ENCODE results near the gene ZNF730.
"Not testable (repeated sequence)": the region's sequence is repeated elsewhere in the genome, so short reads cannot be mapped to it uniquely, and the experiment has no call there.

Gene ZNF730

DNA sequence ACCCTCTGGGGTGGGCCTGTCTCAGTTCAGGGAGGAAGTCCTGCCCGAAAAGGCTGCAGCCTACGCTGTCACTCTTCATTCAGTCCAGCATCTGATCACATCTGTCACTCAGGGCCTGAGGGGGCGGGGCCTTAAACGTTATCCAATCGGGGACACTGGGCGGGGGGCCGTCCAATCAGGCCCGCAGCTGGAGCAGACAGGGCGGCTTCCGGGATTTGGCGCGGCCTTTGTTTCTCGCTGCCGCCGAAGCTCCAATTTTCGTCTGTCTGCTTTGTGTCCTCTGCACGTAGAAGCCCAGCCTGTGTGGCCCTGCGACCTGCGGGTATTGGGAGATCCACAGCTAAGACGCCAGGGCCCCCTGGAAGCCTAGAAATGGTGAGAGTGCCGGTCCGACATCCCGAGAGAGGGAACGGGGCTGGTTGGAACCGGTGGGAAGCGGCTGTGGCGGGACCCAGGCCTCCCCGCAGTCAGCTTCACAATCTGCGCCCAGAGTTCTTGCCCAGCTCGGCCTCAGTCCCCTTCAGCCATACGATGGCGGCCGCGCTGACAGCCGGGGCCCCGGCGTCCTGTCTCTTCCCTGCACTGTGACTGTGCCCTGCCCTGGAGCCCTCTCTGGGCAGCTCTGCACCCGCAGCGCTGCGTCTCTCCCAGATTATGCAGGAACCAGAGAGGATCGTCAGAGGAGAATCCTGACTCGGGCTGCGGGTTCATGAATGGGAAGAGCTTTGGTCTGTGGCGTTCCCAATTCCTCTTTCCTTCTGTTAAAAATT is at the start of gene ZNF730:
TSS of gene ZNF730 (plus strand) at position 224 of the 770 bp plus-strand sequence. CDS start at position 373, 149 bp downstream.
- peak; percentile 87 for FAIRE-seq

DNA sequence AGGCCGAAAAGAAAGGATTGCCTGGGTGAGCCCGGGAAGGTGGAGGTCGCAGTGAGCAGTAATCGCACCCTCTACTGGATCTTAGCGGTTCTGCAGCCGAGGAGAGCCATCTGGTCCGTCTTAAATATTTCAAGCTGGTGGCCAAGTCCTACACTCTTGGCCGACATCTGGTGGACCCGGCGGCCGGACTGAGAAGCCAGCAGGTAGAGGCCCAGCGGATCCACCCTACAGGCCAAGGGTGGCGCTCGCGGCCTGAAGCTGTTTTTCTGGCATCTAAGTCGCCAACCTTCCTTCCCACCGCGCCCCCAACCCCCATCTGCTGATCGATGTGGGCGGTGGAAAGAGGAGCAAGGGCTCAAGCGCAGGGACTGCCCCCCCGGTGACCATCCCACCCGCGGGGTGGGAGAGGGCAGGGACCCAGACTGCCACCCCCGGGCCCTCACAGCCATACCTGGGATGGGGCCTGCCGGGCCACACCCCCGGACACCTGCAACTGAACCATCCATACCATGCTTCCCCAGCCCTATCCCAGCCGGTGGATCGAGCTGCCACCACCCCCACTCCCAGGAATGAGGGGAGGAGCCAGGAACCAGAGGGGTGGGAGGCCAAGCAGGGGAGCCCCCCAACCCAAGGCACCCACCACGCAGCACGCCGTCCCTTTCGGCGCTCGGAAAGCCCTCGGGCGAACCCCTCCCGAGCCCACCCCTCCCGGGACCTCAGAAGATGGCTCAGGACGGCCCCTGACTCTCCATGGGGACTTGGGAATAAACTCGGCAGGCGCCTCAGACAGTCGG is 46.3 kb upstream of the ZNF730 start:
- no peak for FAIRE-seq

DNA sequence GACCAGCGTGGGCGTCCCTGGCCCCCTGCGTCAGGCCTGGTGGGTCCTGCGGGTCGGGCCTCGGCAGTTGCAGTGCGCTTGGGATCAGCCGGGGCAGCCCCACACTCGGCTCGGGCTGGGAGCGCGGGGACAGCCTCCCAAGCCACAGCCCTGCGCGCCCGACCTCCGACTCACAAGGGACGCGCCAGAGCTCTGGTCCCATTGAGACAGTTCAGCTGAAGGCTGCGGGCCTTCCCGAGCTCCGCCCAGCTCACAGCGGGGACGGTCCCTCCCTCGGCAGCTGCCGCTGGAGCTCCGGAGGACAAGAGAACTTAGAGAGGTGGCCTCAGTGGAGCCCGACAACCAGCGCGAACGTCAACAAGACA is 45.7 kb upstream of the ZNF730 start:
- no peak for FAIRE-seq

DNA sequence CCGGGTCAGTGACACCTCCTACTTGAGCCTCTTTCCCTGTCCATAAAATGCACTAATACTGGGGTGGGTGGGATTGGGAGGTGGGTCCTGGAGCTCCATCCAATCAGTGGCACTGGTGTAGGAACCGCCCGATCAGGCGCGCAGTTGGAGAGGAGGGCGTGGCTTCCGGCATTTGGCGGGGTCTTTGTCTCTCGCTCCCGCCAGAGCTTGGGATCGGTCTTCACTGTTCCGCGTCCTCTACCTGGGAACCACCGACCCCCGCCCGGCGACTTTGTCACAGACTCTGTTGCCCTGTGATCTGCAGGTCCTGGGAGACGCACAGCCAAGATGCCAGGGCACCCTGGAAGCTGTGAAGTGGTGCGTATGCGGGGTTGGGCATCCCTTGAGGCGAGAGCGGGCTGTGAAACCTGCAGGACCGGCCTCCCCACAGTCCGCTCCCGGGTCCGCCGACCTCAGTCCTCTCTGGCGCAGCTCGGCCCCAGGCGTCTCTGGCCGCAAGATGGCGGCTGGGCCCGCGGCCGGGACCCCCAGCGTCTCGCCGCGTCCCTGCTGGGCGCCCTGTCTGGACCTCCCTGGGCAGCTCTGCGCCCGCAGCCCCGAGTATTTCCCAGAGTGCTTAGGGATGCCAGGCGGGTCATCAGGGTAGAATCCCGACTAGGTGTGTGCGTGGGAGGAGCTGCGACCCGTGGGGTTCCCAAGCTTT is 41.6 kb upstream of the ZNF730 start:
- FAIRE-seq: no peak

DNA sequence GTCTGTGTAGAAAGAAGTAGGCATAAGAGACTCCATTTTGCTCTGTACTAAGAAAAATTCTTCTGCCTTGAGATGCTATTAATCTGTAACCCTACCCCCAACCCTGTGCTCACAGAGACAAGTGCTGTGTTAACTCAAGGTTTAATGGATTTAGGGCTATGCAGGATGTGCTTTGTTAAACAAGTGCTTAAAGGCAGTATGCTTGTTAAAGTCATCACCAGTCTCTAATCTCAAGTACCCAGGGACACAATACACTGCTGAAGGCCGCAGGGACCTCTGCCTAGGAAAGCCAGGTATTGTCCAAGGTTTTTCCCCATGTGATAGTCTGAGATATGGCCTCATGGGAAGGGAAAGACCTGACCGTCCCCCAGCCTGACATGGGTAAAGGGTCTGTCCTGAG is 39.0 kb upstream of the ZNF730 start:
- not testable (repeated sequence) for FAIRE-seq

DNA sequence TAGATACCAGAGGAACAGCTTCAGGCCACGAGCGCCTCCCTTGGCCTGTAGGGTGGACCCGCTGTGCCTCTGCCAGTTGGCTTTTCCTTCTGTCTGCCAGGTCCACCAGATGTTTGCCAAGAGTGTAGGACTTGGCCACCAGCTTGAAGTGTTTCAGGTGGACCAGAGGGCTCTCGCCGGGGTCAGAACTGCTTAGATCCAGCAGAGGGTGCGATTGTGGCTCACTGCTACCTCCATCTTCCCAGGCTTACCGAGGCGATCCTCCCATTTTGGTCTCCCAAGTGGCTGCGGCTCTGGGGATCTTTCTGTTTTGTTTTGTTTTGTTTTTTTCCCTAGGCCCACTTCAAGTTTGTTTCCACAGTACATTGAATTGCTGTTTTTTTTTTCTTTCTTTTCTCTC is 23.0 kb upstream of the ZNF730 start:
- FAIRE-seq: no peak

DNA sequence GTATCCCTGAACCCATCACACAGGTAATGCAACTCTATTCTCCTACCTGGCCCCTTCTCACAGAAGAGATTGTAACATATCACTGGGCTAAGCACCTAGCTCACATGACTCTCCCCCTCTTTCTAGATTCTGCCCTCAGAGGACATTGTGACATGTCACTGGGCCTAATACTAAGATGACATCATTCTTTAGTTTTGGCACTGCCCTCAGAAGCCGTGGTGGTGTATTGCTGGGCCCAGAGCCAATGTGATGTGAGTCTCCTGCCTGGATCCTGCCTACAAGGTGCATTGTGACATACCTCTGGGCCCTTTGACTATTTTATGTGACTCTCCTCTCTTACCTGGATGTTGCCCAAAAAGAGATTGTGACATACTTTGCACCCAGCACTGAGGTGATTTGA is 21.4 kb upstream of the ZNF730 start:
- no peak for FAIRE-seq

DNA sequence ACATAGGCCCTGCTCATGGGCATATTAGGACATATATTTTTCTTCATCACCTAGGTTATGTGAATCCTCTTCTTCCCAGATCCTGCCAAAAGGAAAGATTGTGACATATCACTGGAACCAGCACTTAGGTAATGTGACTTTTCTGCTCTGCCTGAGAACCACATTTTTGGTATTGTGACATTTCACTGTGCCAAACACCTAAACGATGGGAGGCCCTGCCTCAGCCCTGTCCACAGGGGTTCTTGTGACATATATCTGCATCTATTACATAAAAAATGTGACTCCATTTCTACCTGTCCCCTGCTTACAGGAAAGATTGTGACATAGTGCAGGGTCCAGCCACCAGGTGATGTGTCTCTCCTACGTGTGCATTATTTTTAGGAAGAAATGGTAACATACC is 18.5 kb upstream of the ZNF730 start:
- FAIRE-seq: no peak

DNA sequence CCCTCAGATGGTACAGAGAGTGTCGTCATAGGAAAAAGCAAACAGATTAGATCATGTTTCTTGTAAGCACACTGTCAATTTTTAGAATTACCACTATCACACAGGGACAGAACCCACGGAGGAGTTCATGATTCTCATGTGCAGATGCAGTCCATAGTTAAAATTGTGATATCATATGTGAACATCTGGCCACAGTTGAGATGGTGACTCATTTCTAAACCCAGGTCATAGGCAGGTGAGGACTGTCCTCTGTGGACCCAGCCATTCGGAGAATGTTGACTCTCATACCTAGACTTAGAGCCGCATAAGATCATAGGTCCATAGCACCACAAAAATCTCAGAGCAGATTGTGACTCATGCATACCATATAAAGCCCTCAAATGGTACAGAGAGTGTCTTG is 17.8 kb upstream of the ZNF730 start:
- no peak for FAIRE-seq

DNA sequence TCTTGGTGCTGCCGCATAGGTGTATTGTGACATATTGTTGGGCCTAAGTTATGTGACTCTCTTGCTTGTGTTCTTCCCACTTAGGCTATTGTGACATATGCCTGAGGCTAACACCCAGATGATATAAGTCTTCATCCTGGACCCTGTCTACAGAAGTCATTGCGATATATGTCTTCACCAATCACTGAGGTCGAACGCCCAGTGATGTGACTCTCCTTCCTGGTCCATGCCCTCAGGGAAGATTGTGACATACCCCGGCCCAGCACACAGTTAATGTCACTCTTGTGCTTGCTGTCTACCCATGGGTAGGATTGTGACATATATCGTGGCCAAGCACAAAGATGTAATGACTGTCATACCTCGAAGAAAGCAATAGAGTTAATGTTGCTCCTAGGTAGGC is 16.9 kb upstream of the ZNF730 start:
- no peak for FAIRE-seq

DNA sequence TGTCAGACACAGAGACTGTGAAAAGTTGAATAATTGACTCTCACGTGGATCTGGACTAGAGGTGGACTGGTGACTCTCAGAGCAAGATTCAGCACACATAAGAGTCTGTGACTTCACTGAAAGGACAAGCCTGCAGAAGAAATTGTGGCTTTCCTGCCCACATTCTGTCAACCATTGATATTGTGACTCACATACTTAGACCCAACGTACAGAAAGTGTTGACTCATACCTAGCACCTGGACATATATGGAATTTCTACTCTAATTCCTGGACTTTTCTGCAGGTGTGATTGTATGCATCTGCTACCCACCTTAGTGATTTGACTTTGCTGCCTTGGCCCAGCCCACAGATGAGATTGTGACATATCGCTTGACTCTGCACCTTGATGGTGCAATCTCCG is 15.6 kb upstream of the ZNF730 start:
- FAIRE-seq: no peak

DNA sequence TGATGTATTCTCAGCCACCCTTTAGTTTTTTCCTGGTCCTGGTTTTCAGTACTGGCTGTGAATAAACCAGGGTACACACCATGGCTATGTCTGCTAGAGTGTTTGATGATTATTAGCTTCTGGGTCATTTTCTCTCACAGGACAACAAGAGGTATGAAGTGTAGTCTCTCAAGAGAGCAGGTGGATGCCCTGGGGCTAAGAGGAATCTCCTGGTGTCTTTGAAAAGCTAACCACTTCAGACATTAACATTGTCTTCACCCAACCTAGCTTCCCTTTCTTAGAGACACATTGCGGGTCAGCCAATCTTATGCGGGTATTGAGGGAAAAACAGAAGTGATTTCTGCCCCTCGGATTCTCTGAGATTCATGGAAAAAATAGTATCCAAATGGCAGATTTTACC is 1.6 kb downstream of the ZNF730 start:
- no peak for FAIRE-seq

DNA sequence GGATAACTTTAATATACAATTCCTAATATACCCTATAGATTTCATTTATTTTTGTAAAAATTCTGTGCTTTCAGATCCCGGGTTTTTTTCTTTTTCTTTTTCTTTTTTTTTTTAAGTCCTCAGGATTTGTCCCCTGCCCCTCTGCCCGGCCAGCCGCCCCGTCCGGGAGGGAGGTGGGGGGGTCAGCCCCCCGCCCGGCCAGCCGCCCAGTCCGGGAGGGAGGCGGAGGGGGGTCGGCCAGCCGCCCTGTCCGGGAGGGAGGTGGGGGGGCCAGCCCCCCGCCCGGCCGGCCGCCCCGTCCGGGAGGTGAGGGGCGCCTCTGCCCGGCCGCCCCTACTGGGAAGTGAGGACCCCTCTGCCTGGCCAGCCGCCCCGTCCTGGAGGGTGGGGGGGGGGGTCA is 17.4 kb downstream of the ZNF730 start:
- FAIRE-seq: not testable (repeated sequence)

DNA sequence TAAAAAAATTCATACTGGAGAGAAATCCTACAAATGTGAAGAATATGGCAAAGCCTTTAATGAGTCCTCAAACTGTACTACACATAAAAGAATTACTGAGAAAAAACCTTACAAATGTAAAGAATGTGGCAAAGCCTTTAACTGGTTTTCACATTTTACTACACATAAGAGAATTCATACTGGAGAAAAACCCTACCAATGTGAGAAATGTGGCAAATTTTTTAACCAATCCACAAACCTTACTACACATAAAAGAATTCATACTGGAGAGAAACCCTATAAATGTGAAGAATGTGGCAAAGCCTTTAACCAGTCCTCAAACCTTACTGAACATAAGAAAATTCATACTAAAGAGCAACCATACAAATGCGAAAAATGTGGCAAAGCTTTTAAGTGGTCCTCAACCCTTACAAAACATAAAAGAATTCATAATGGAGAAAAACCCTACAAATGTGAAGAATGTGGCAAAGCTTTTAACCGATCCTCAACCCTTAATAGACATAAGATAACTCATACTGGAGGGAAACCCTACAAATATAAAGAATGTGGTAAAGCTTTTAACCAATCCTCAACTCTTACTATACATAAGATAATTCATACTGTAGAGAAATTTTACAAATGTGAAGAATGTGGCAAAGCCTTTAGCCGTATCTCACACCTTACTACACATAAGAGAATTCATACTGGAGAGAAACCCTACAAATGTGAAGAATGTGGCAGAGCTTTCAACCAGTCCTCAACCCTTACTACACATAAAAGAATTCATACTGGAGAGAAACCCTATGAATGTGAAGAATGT is 29.0 kb downstream of the ZNF730 start:
- FAIRE-seq: no peak

DNA sequence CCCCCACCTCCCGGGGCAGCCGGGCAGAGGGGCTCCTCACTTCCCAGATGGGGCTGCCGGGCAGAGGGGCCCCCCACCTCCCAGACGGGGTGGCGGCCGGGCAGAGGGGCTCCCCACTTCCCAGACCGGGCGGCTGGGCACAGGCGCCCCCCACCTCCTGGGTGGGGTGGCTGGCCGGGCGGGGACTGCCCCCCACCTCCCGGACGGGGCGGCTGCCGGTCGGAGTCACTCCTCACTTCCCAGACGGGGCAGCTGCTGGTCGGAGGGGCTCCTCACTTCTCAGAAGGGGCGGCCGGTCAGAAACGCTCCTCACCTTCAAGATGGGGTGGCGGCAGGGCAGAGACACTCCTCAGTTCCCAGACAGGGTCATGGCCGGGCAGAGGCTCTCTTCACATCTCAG is 43.9 kb downstream of the ZNF730 start:
- no peak for FAIRE-seq

DNA sequence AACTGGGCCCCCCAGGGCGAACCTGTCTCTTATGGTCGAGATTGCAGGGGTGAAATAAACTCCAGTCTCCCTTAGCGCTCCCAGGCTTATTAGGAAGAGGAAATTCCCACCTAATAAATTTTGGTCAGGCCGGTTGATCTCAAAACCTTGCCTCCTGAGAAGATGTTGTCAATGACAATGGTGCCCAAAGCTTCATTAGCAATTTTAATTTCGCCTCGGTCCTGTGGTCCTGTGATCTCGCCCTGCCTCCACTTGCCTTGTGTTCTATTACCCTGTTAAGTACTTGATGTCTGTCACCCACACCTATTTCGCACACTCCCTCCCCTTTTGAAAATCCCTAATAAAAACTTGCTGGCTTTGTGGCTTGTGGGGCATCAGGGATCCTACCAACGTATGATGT is 51.5 kb downstream of the ZNF730 start:
- FAIRE-seq: not testable (repeated sequence)

DNA sequence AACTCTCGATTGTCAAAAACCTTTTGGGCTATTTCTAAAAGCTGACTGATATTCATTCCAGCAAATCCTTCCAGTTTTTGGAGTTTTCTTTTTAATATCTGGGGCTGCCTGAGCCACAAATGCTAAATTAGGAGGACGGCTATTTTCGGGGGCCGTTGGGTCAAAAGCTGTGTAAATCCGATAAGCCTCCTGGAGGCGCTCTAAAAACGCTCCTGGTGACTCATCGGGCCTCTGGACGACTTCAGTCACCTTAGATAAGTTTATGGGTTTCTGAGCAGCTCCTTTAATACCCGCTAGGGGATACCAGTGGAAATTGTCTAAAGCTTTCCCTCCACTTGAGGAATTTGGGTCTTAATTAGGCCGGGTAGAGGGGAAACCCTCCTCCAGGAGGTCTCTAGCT is 66.4 kb downstream of the ZNF730 start:
- FAIRE-seq: no peak

DNA sequence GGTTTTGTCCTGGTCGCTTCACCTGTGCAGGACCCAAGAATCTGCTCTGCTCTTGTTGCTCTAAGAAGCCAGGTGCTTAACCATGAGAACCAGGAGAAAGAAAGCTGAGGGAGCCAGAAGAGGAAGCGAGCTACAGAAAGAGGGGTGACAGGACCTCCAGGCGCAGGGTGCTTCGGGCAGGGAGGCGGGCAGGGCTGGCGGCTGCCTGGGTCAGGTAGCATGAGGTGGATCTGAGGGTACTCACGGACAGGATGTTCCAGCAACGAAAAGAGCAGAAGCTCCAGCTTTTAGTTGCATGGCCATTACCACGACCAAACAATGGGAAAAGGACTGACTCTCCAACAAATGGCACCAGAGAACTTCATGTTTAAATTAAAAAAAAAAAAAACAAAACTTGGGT is 73.5 kb downstream of the ZNF730 start:
- FAIRE-seq: no peak
